Measurements from ENCODE around the gene OSBPL8.

DNA sequence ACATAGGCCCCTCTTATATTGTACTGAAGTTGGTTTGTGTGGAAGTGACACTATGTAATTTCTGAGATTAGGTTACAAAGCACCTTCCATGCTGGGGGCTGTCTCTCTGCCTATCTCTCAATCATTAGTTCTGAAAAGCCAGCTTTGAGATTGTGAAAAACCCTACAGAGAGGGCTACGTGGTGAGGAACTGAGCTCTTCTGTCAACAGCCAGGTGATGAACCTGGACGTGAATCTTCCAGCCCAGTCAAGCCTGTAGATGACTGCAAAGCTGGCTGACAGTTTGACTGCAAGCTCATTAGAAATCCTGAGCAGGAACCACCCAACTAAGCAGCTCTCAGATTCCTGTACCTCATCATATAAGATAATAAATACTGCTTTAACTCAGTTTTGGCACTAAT is 175.0 kb downstream of the OSBPL8 start:
- TF ChIP-seq NFYB (IDR thresholded peaks at IDR 0.05; ENCODE audit: insufficient read depth, low read depth, low read length) (no peak), EZH2 (IDR thresholded peaks at IDR 0.05; ENCODE audit: borderline replicate concordance, control insufficient read depth, low read depth, low read length) (no peak), RFX5 (IDR thresholded peaks at IDR 0.05; ENCODE audit: low read depth, low read length) (no peak), TCF12 (IDR thresholded peaks at IDR 0.05; ENCODE audit: low read depth, low read length) (no peak), CREB1 (IDR thresholded peaks at IDR 0.05; ENCODE audit: low read depth) (no peak), ZNF24 (IDR thresholded peaks at IDR 0.05) (no peak)
- TF ChIP-seq, protein P1, sequence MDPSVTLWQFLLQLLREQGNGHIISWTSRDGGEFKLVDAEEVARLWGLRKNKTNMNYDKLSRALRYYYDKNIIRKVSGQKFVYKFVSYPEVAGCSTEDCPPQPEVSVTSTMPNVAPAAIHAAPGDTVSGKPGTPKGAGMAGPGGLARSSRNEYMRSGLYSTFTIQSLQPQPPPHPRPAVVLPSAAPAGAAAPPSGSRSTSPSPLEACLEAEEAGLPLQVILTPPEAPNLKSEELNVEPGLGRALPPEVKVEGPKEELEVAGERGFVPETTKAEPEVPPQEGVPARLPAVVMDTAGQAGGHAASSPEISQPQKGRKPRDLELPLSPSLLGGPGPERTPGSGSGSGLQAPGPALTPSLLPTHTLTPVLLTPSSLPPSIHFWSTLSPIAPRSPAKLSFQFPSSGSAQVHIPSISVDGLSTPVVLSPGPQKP (IDR thresholded peaks at IDR 0.05; ENCODE audit: low read depth, low read length) = no peak

Data from GM12878 (cell line).